PC-9 (cell line): ENCODE data around the gene TANC1.

ENCODE experiments used
- EZH2 ChIP-seq: fragments of 200-600 bp; sonication (generic); IDR thresholded peaks from 2 replicates; pipeline ENCODE4 v1.8.0; 2017; ENCODE audit warnings: antibody characterized with exemption, low read depth
- TF ChIP-seq, protein P1 (sequence below): fragments of 200-600 bp; sonication (generic); conservative IDR thresholded peaks from 2 replicates; pipeline ENCODE4 v1.6.1; 2017; ENCODE audit warnings: mixed run types, antibody characterized with exemption, mild to moderate bottlenecking, moderate library complexity

DNA sequence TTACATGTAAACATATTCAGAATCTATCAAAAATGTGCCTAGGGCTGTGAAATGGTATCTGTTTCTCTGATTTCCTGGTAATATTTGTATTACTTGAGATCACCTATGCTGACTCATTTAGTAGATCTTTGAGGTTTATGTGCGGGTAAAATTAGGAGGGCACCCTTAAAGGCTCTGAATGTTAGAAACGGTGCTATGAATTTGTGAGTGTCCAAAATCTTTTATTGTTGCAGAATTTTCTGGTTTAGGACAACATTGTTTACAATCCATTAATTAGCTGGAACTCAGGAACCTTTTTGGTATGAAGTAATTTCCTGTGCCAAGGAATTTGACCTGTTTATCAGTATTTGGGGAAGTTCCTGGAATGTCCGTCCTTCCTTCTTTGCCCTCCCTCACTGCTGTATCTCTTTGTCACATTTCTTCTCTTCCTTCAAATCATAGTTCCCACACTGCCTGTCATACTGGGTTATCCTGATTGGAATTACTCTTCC, 130.5 kb downstream of the TANC1 start:
- TF ChIP-seq, protein P1, sequence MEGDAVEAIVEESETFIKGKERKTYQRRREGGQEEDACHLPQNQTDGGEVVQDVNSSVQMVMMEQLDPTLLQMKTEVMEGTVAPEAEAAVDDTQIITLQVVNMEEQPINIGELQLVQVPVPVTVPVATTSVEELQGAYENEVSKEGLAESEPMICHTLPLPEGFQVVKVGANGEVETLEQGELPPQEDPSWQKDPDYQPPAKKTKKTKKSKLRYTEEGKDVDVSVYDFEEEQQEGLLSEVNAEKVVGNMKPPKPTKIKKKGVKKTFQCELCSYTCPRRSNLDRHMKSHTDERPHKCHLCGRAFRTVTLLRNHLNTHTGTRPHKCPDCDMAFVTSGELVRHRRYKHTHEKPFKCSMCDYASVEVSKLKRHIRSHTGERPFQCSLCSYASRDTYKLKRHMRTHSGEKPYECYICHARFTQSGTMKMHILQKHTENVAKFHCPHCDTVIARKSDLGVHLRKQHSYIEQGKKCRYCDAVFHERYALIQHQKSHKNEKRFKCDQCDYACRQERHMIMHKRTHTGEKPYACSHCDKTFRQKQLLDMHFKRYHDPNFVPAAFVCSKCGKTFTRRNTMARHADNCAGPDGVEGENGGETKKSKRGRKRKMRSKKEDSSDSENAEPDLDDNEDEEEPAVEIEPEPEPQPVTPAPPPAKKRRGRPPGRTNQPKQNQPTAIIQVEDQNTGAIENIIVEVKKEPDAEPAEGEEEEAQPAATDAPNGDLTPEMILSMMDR: no peak
- TF ChIP-seq EZH2: no peak
